PC-9 (cell line): ENCODE measurements around the gene FAM13B.

Source experiments
- EZH2 ChIP-seq: fragments of 200-600 bp; sonication (generic); IDR thresholded peaks from 2 replicates; pipeline ENCODE4 v1.8.0; 2017; ENCODE audit warnings: antibody characterized with exemption, low read depth
- TF ChIP-seq, protein P1 (sequence below): fragments of 200-600 bp; sonication (generic); conservative IDR thresholded peaks from 2 replicates; pipeline ENCODE4 v1.6.1; 2017; ENCODE audit warnings: mixed run types, antibody characterized with exemption, mild to moderate bottlenecking, moderate library complexity

DNA sequence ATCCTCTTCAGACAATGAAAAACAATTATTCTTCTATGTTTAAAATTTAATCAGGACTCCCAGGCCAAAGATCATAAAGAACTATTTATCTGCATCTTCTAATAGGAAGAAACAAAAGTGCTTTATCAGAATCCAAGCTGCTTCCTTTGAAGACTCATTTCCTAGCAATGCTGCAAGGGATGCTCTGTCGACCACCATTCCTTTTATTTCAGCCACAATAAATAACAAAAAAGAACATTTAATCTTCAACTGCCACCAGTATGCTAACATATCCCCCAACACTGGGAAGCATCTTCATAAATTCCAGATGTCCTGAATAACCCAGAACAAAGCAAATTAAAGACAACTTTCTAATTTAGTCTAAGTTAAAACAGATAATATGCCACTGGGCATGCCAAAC lies 74.9 kb downstream of the FAM13B start:
- TF ChIP-seq, protein P1, sequence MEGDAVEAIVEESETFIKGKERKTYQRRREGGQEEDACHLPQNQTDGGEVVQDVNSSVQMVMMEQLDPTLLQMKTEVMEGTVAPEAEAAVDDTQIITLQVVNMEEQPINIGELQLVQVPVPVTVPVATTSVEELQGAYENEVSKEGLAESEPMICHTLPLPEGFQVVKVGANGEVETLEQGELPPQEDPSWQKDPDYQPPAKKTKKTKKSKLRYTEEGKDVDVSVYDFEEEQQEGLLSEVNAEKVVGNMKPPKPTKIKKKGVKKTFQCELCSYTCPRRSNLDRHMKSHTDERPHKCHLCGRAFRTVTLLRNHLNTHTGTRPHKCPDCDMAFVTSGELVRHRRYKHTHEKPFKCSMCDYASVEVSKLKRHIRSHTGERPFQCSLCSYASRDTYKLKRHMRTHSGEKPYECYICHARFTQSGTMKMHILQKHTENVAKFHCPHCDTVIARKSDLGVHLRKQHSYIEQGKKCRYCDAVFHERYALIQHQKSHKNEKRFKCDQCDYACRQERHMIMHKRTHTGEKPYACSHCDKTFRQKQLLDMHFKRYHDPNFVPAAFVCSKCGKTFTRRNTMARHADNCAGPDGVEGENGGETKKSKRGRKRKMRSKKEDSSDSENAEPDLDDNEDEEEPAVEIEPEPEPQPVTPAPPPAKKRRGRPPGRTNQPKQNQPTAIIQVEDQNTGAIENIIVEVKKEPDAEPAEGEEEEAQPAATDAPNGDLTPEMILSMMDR: no peak
- no peak for TF ChIP-seq EZH2
